ENCODE results near the gene ZNF787. TPM values are rescaled to one million over a fixed set of nuclear protein-coding genes. Genes with fewer than 3 reads are reported as not detected.

ZNF787 gene
- total and polyA plus RNA-seq, 2 of the 8 experiments (the other 6 are each of a cell fraction or from before 2014, with no cell fraction given): 19.7 to 56.0 TPM

DNA sequence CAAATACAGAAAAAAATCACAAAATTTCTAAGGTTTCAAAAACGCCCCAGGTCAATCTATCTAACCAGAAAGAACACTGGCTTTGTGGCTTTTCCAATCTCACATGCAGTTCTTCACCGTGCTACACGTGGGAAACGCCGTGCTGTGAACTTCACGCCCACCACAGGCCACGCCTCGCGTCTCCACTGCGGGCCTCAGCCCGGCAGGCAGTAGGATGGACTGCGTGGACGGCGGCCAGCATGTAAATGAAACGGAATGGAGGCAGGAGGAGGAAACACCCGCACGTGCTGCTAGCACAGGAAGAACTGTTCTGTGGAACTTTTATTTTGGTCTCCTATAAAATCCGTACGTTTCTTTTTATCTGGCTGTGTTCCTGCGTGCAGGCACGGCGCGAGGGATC, 23.8 kb downstream of the ZNF787 start:
- H4K91ac ChIP-seq (replicated peaks; ENCODE audit: insufficient read length, low read length): no peak overlapping the region
- ChIA-PET CTCF (ENCODE audit: partially characterized antibody) (interaction anchor here (0.6 to 2.0 kb wide), 3 partner anchors 16 to 548 kb away, joined by 3 to 4 read pairs (median 3); no protein-coding TSS in a partner anchor), POLR2A (ENCODE audit: partially characterized antibody) (no interaction called here)
- no peak overlapping the region for H2BK20ac ChIP-seq (ENCODE audit: low read length)
- 94% methylated on average over 23 of the region's 23 CpGs; no CpG with 5 or more reads in 1 of the 2 experiments for WGBS, 2 experiments (ENCODE audit: extremely low coverage in 1 of 2, insufficient coverage in 1 of 2, insufficient read length in 1 of 2, insufficient replicate concordance in 2 of 2, low coverage in 1 of 2, low lambda C conversion rate in 2 of 2, missing lambda C conversion rate in 1 of 2)
- H3K79me1 ChIP-seq (ENCODE audit: low read depth, low read length): peaks cover 27% of the 10 kb centered on the region
- H4K8ac ChIP-seq (ENCODE audit: extremely low read depth, insufficient read depth, low read length): peak overlapping the region; percentile 41; the same call in 1 of the 2 replicates
- H2BK120ac ChIP-seq (replicated peaks; ENCODE audit: low read depth, low read length): no peak overlapping the region
- H3K27ac ChIP-seq (ENCODE audit: low read depth, low read length): no peak overlapping the region
- H2AK5ac ChIP-seq (ENCODE audit: low read depth, low read length): no peak overlapping the region
- no peaks in the 10 kb centered on the region for H3K23me2 ChIP-seq (ENCODE audit: low read depth, low read length)
- H3K23ac ChIP-seq (ENCODE audit: insufficient read length): no peak overlapping the region
- no peak overlapping the region for H2BK5ac ChIP-seq (ENCODE audit: low read depth, low read length)
- no peak overlapping the region for H4K5ac ChIP-seq (ENCODE audit: insufficient read length, low read depth, low read length)
- H3K4me2 ChIP-seq (ENCODE audit: insufficient read depth in 1 of 2, low read depth in 2 of 2, low read length in 2 of 2): no peak overlapping the region
- no peak overlapping the region for H3K9ac ChIP-seq (replicated peaks in 1 of 4; ENCODE audit: extremely low read depth in 1 of 4, low read depth in 3 of 4, low read length in 3 of 4)
- no peak overlapping the region for H2AFZ ChIP-seq (ENCODE audit: low read length)
- H3K4ac ChIP-seq (replicated peaks; ENCODE audit: insufficient read length, low read depth, low read length): no peak overlapping the region
- peaks cover 0 to 65% of the 10 kb centered on the region in 2 experiments; a peak in 2 of 4 replicates for H3K79me2 ChIP-seq (ENCODE audit: control insufficient read depth in 1 of 2, insufficient read depth in 2 of 2, low read length in 2 of 2)
- no peak overlapping the region for H2BK15ac ChIP-seq (ENCODE audit: low read length)
- H3K9me3 ChIP-seq (ENCODE audit: insufficient read depth in 2 of 2, low read depth in 1 of 2, low read length in 1 of 2): no peaks in the 10 kb centered on the region
- no peak overlapping the region for H3K14ac ChIP-seq (ENCODE audit: insufficient read length)
- H3K56ac ChIP-seq (replicated peaks; ENCODE audit: insufficient read length, low read depth, low read length): no peak overlapping the region
- DNase-seq (ENCODE audit: low read depth in 1 of 2, low spot score in 2 of 2) (no peak), FAIRE-seq (no peak)
- H2BK12ac ChIP-seq (ENCODE audit: low read depth, low read length): no peak overlapping the region
- no peak for TF ChIP-seq EP300 (IDR thresholded peaks at IDR 0.05; ENCODE audit: borderline replicate concordance in 1 of 2, low read depth in 2 of 2, low read length in 2 of 2)
- no peak for TF ChIP-seq POLR2AphosphoS5 (IDR thresholded peaks at IDR 0.05; ENCODE audit: low read depth, low read length)
- H3K4me3 ChIP-seq (ENCODE audit: extremely low read depth in 1 of 4, insufficient read depth in 2 of 4, low read depth in 3 of 4, low read length in 4 of 4): no peak overlapping the region
- peaks cover under 1 to 22% (median 6%) of the 10 kb centered on the region in 4 experiments; a peak in 6 of 8 replicates for H3K36me3 ChIP-seq (ENCODE audit: control insufficient read depth in 2 of 4, insufficient read depth in 4 of 4, low read length in 3 of 4)
- no peak overlapping the region for H3K18ac ChIP-seq (ENCODE audit: extremely low read depth, low read length)
- peaks cover 8 to 38% of the 10 kb centered on the region in 2 experiments for H4K20me1 ChIP-seq (replicated peaks in 1 of 2; ENCODE audit: control insufficient read depth in 1 of 2, insufficient read depth in 2 of 2, low read length in 2 of 2)
- no peaks in the 10 kb centered on the region for H3K27me3 ChIP-seq (replicated peaks in 1 of 4; ENCODE audit: control insufficient read depth in 3 of 4, extremely low read depth in 1 of 4, insufficient read depth in 3 of 4, low read length in 3 of 4)
- H3K4me1 ChIP-seq (replicated peaks in 1 of 4; ENCODE audit: control insufficient read depth in 3 of 4, insufficient read depth in 4 of 4, low read length in 3 of 4): no peaks in the 10 kb centered on the region; a peak in 1 of 7 replicates

Data from H1 (cell line).